PC-3 (cell line): ENCODE measurements around the gene BHLHA15. TPM values are rescaled to one million over a fixed set of nuclear protein-coding genes. Genes with fewer than 3 reads are reported as not detected.

Source experiments
- ATAC-seq: fragments of 200-7000 bp; cut with Tn5 transposase; 2 replicates; pipeline ENCODE4 v1.9.1; 2020; ENCODE audit warnings: mild to moderate bottlenecking, moderate library complexity
- BruUV-seq: library from RNA; stranded (reverse); fragments of 400-500 nt; replicated peaks from 2 replicates; lab custom pipeline; 2021; lab: Mats Ljungman, UMichigan
- CTCF ChIA-PET: fragments of 300-600 bp; sonication (Branson Sonifier 250); formaldehyde crosslinking; loops from one replicate; lab custom pipeline; 2022; ENCODE audit warnings: antibody characterized with exemption; lab: Charles Lee
- POLR2A ChIA-PET: fragments of 300-600 bp; sonication (Branson Sonifier 250); formaldehyde crosslinking; loops from one replicate; lab custom pipeline; 2022; ENCODE audit warnings: antibody characterized with exemption; ENCODE audit not compliant: unreplicated experiment; lab: Charles Lee
- DNase-seq: peaks from one replicate; pipeline ENCODE4 v3.0.0-alpha.2; 2015
- H2AFZ ChIP-seq: fragments of 300-600 bp; sonication (generic); 2 replicates; pipeline ENCODE4 v1.6.0; 2016; ENCODE audit warnings: antibody characterized with exemption, low read length
- H3F3A ChIP-seq: fragments of 300-600 bp; sonication (generic); one replicate; pipeline ENCODE4 v1.6.0; 2017; ENCODE audit warnings: antibody characterized with exemption, low read length, control low read depth, mild to moderate bottlenecking; ENCODE audit not compliant: unreplicated experiment
- H3K27ac ChIP-seq: fragments of 300-600 bp; sonication (generic); 2 replicates; pipeline ENCODE4 v1.5.1; 2016; ENCODE audit warnings: mild to moderate bottlenecking, low read length
- H3K27me3 ChIP-seq: fragments of 300-600 bp; sonication (generic); 2 replicates; pipeline ENCODE4 v1.6.1; 2016; ENCODE audit warnings: low read length, mixed read lengths
- H3K36me3 ChIP-seq: fragments of 300-600 bp; sonication (generic); 2 replicates; pipeline ENCODE4 v1.6.1; 2016; ENCODE audit warnings: low read depth, mixed run types, low read length, mixed read lengths
- H3K4me1 ChIP-seq: fragments of 300-600 bp; sonication (generic); 2 replicates; pipeline ENCODE4 v1.5.1; 2016; ENCODE audit warnings: low read length; ENCODE audit not compliant: insufficient read depth
- H3K4me2 ChIP-seq: fragments of 300-600 bp; sonication (generic); 2 replicates; pipeline ENCODE4 v1.6.0; 2016; ENCODE audit warnings: low read length
- H3K4me3 ChIP-seq: fragments of 300-600 bp; sonication (generic); 2 replicates; pipeline ENCODE4 v1.5.1; 2016; ENCODE audit warnings: mild to moderate bottlenecking, low read length, mixed read lengths
- H3K79me2 ChIP-seq: fragments of 300-600 bp; sonication (generic); 2 replicates; pipeline ENCODE4 v1.6.1; 2017; ENCODE audit warnings: low read length, mixed read lengths
- H3K9ac ChIP-seq: fragments of 300-600 bp; sonication (generic); 2 replicates; pipeline ENCODE4 v1.6.0; 2016; ENCODE audit warnings: mild to moderate bottlenecking, low read length
- H3K9me2 ChIP-seq: fragments of 300-600 bp; sonication (generic); replicated peaks from 2 replicates; pipeline ENCODE4 v1.6.1; 2016; ENCODE audit warnings: mixed run types, low read length, mixed read lengths
- H3K9me3 ChIP-seq: fragments of 300-600 bp; sonication (generic); 2 replicates; pipeline ENCODE4 v1.6.1; 2016; ENCODE audit warnings: low read length, mixed read lengths
- H4K20me1 ChIP-seq: fragments of 300-600 bp; sonication (generic); 2 replicates; pipeline ENCODE4 v1.6.1; 2016; ENCODE audit warnings: low read length, mixed read lengths
- EZH2 ChIP-seq: fragments of 300-600 bp; sonication (generic); IDR thresholded peaks from one replicate; pipeline ENCODE4 v1.6.1; 2017; ENCODE audit warnings: antibody characterized with exemption, mild to moderate bottlenecking, low read length; ENCODE audit not compliant: unreplicated experiment
- EZH2phosphoT487 ChIP-seq: fragments of 300-600 bp; sonication (generic); IDR thresholded peaks from 2 replicates; pipeline ENCODE4 v1.6.1; 2018; ENCODE audit warnings: mild to moderate bottlenecking, antibody characterized with exemption, low read length, borderline replicate concordance
- intact Hi-C: fragments of 100-400 bp; cut with micrococcal nuclease; formaldehyde crosslinking; loops from 2 replicates; pipeline ENCODE4 v1.9.0; 2023
- total RNA-seq: library from RNA; depleted of rRNA; stranded (reverse); fragments of >200 nt; gene quantifications from 2 replicates; pipeline ENCODE4 v1.2.3, GENCODE V29; 2014
- TF ChIP-seq, protein P1 (sequence below): fragments of 300-600 bp; sonication (generic); conservative IDR thresholded peaks from 2 replicates; pipeline ENCODE4 v1.5.1; 2017; ENCODE audit warnings: antibody characterized with exemption, low read depth, mild to moderate bottlenecking, low read length

BHLHA15 gene
- total RNA-seq, 1 experiment from 2014 or later = 12.0 TPM

DNA sequence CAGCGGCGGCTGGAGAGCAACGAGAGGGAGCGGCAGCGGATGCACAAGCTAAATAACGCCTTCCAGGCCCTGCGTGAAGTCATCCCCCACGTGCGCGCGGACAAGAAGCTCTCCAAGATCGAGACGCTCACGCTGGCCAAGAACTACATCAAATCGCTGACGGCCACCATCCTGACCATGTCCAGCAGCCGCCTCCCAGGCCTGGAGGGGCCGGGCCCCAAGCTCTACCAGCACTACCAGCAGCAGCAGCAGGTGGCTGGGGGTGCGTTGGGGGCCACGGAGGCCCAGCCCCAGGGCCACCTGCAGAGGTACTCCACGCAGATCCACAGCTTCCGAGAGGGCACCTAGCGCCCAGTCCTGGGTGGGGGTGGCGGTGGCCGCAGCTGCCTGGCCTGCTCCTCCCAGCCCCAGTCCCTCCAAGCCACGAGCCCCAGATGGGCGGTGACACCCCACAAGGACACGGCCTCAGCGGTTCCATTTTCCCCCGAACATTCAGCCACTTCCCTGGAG, 1.3 kb downstream of the BHLHA15 start:
- Histone ChIP-seq H2AFZ (no peak overlapping the region), H3K27ac (no peak overlapping the region), H3K27me3 (no peaks in the 10 kb centered on the region), H3K9ac (no peak overlapping the region), H3K9me3 (no peaks in the 10 kb centered on the region), H3K4me3 (no peak overlapping the region), H3K79me2 (no peaks in the 10 kb centered on the region), H3K36me3 (no peaks in the 10 kb centered on the region), H3F3A (no peaks in the 10 kb centered on the region), H3K4me1 (no peaks in the 10 kb centered on the region), H3K4me2 (no peak overlapping the region), H4K20me1 (no peaks in the 10 kb centered on the region), H3K9me2 (no peaks in the 10 kb centered on the region)
- POLR2A ChIA-PET = no interaction called here
- intact Hi-C loops = no loop called here
- no TSS peak for BruUV-seq
- ATAC-seq (no peak), DNase-seq (no peak)
- TF ChIP-seq EZH2phosphoT487 (no peak), EZH2 (no peak)
- TF ChIP-seq, protein P1, sequence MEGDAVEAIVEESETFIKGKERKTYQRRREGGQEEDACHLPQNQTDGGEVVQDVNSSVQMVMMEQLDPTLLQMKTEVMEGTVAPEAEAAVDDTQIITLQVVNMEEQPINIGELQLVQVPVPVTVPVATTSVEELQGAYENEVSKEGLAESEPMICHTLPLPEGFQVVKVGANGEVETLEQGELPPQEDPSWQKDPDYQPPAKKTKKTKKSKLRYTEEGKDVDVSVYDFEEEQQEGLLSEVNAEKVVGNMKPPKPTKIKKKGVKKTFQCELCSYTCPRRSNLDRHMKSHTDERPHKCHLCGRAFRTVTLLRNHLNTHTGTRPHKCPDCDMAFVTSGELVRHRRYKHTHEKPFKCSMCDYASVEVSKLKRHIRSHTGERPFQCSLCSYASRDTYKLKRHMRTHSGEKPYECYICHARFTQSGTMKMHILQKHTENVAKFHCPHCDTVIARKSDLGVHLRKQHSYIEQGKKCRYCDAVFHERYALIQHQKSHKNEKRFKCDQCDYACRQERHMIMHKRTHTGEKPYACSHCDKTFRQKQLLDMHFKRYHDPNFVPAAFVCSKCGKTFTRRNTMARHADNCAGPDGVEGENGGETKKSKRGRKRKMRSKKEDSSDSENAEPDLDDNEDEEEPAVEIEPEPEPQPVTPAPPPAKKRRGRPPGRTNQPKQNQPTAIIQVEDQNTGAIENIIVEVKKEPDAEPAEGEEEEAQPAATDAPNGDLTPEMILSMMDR = no peak
- CTCF ChIA-PET = no interaction called here

DNA sequence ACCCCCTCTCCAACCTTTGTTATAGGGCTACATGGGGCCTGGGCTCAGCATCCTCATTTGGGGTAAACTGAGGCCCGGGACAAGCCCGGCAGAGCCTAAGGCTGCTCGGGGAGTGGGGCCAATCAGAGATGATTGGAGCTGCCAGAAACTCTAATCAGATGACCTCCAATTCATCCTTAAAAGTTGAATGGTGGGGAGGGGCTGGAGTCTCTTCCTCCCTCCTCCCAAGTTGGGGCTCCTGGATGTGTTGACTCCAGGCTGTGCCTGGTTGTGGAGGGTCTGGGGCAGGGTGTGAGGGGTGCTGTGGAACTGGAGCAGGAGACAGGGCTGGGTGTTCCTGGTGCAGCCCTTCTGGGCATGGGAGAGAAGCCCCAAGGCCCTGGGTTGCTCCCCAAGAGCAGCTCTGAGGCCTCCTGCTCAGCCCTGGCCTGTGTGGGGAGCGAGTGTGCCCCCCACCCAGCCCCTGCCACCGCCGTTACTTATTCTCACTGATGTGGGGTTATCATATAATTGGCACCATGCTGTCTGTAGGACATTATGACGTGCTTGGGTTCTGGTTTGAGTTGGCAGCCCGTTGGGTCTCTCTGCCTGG, 2.2 kb downstream of the BHLHA15 start:
- Histone ChIP-seq H3K27ac (no peak overlapping the region), H2AFZ (no peak overlapping the region), H3K9me3 (no peaks in the 10 kb centered on the region), H3K4me3 (no peak overlapping the region), H3K79me2 (no peaks in the 10 kb centered on the region), H3K36me3 (no peaks in the 10 kb centered on the region), H3K4me2 (no peak overlapping the region), H3F3A (no peaks in the 10 kb centered on the region), H3K4me1 (no peaks in the 10 kb centered on the region), H3K9me2 (no peaks in the 10 kb centered on the region), H3K9ac (no peak overlapping the region), H3K27me3 (no peaks in the 10 kb centered on the region), H4K20me1 (no peaks in the 10 kb centered on the region)
- intact Hi-C loops = no loop called here
- DNase-seq (no peak), ATAC-seq (no peak)
- TSS peak; percentile 21 for BruUV-seq
- CTCF ChIA-PET = no interaction called here
- POLR2A ChIA-PET = no interaction called here
- no peak for TF ChIP-seq EZH2
- TF ChIP-seq, protein P1 = no peak
- no peak for TF ChIP-seq EZH2phosphoT487
